ENCODE data around the gene RPS6KA4.
"Not testable (repeated sequence)": the region's sequence is repeated elsewhere in the genome, so short reads cannot be mapped to it uniquely, and the experiment has no call there.

RPS6KA4 gene

GRCh38 chr11:64391839-64392238 lies 32.9 kb downstream of the RPS6KA4 start:
- no peak for DNase-seq

GRCh38 chr11:64395545-64396078 lies 36.6 kb downstream of the RPS6KA4 start:
- DNase-seq: no peak

- DNase-seq: no peak
Measured at GRCh38 chr11:64396079-64396591, 37.2 kb downstream of the RPS6KA4 start.

- DNase-seq: no peak
Measured at GRCh38 chr11:64400102-64400501, 41.1 kb downstream of the RPS6KA4 start.

- no peak for DNase-seq
Measured at GRCh38 chr11:64400667-64401066, 41.7 kb downstream of the RPS6KA4 start.

- no peak for DNase-seq
Measured at GRCh38 chr11:64401775-64402174, 42.8 kb downstream of the RPS6KA4 start.

- DNase-seq: no peak
Measured at GRCh38 chr11:64403106-64403505, 44.1 kb downstream of the RPS6KA4 start.

GRCh38 chr11:64406221-64406946 lies 47.4 kb downstream of the RPS6KA4 start:
- no peak for DNase-seq

- no peak for DNase-seq
Measured at GRCh38 chr11:64407221-64407620, 48.3 kb downstream of the RPS6KA4 start.

- no peak for DNase-seq
Measured at GRCh38 chr11:64407630-64408029, 48.7 kb downstream of the RPS6KA4 start.

- DNase-seq: no peak
Measured at GRCh38 chr11:64409278-64409677, 50.3 kb downstream of the RPS6KA4 start.

- no peak for DNase-seq
Measured at GRCh38 chr11:64409707-64410403, 50.9 kb downstream of the RPS6KA4 start.

- no peak for DNase-seq
Measured at GRCh38 chr11:64410404-64410734, 51.4 kb downstream of the RPS6KA4 start.

- DNase-seq: no peak
Measured at GRCh38 chr11:64413417-64413816, 54.5 kb downstream of the RPS6KA4 start.

GRCh38 chr11:64415286-64415685 lies 56.3 kb downstream of the RPS6KA4 start:
- DNase-seq: no peak

GRCh38 chr11:64415996-64416728 lies 57.2 kb downstream of the RPS6KA4 start:
- no peak for DNase-seq

GRCh38 chr11:64418233-64418632 lies 59.3 kb downstream of the RPS6KA4 start:
- DNase-seq: not testable (repeated sequence)

- no peak for DNase-seq
Measured at GRCh38 chr11:64419257-64419790, 60.4 kb downstream of the RPS6KA4 start.

- peak; percentile 14 for DNase-seq
Measured at GRCh38 chr11:64419818-64420485, 61.0 kb downstream of the RPS6KA4 start.

Data from NCI-H1105 treated with DMSO at 0.1 percent for 48 hours (cell line).